Heart right ventricle (tissue), 16 donors: ENCODE measurements around the gene ZFHX3. TPM values are rescaled to one million over a fixed set of nuclear protein-coding genes. Genes with fewer than 3 reads are reported as not detected.

ENCODE experiments used
- ATAC-seq, 8 donors: fragments of 200-7000 bp; cut with Tn5 transposase; one replicate each; pipeline ENCODE4 v1.9.1; 2020; ENCODE audit warnings: mild to moderate bottlenecking in 8 of 8, moderate library complexity in 8 of 8, moderate number of reproducible peaks in 1 of 8
- DNase-seq, 2 donors: peaks; one replicate each; pipeline ENCODE4 v3.0.0-alpha.2; 2020
- H3K27ac ChIP-seq, 10 donors: fragments of 200-600 bp; sonication (generic) in 2 of 10; one replicate each; pipeline versions ENCODE4 v1.5.0 to v1.8.0; 2020 to 2022; ENCODE audit warnings: mild to moderate bottlenecking in 3 of 10
- H3K27me3 ChIP-seq, 7 donors: fragments of 200-600 bp; one replicate each; pipeline ENCODE4 v1.8.0; 2021 to 2022; ENCODE audit warnings: mild to moderate bottlenecking in 2 of 7
- H3K36me3 ChIP-seq, 9 donors: fragments of 200-600 bp; sonication (generic) in 1 of 9; one replicate each; pipeline versions ENCODE4 v1.5.0 to v1.8.0; 2020 to 2022; ENCODE audit warnings: mild to moderate bottlenecking in 2 of 9
- H3K4me1 ChIP-seq, 9 donors: fragments of 200-600 bp; sonication (generic) in 1 of 9; one replicate each; pipeline versions ENCODE4 v1.5.0 to v1.8.0; 2020 to 2022; ENCODE audit warnings: mild to moderate bottlenecking in 4 of 9
- H3K4me3 ChIP-seq, 10 donors: fragments of 200-600 bp; sonication (generic) in 2 of 10; one replicate each; pipeline versions ENCODE4 v1.5.0 to v1.8.0; 2020 to 2022; ENCODE audit warnings: mild to moderate bottlenecking in 7 of 10, moderate library complexity in 2 of 10
- H3K9me3 ChIP-seq, 11 donors: fragments of 200-600 bp in 10 of 11; sonication (generic) in 2 of 11; one replicate each; pipeline versions ENCODE4 v1.5.0 to v1.8.0; 2013 to 2022; ENCODE audit warnings: mild to moderate bottlenecking in 2 of 11, control low read depth in 1 of 11, moderate library complexity in 1 of 11
- WGBS, 2 donors: extraction: QIAGEN DNeasy Blood & Tissue Kit; methylation state at CpG; one replicate each; pipeline ENCODE4 v1.1.7; 2013; ENCODE audit warnings: inconsistent platforms in 1 of 2; 5-methylcytosine and 5-hydroxymethylcytosine counted together
- intact Hi-C, 10 donors: fragments of 100-400 bp; cut with DNase I; formaldehyde crosslinking; loops; one replicate each; pipeline versions ENCODE4 v1.11.1 to v1.14.2; 2022
- polyA plus RNA-seq, 2 donors: library from polyadenylated mRNA; stranded (reverse); fragments of 200-250 nt; gene quantifications; one replicate each; pipeline ENCODE4 v1.2.3, GENCODE V29; 2013
- total RNA-seq, 10 donors: library from RNA; stranded (reverse); fragmentation: NEBNext Ultra II Directional in 3 of 10; extraction: Animal tissue kit (Norgen Biotek cat#: 25700) in 3 of 10; gene quantifications; one replicate each; pipeline versions ENCODE4 v1.2.1 to v1.2.4, GENCODE V29; 2021 to 2023
- TF ChIP-seq, protein P1 (sequence below), 9 donors: fragments of 200-600 bp; sonication (generic) in 2 of 9; IDR thresholded peaks; one replicate each; pipeline versions ENCODE4 v1.5.0 to v1.8.0; 2021 to 2022; ENCODE audit warnings: antibody characterized with exemption in 9 of 9, mild to moderate bottlenecking in 5 of 9, moderate library complexity in 1 of 9
- donor health status: Arrhythmogenic right ventricular cardiomyopathy.
- donor health status: ischemic (EF 13 %, LVEDD 7.1; RV severe dilation, severe dysfunction).
- donor health status: healthy with polysubstance abuse.
- donor health status: DM: no; HTN: yes; CAD: no.
- donor health status: DM: no; HTN: no; CAD: no.
- donor health status: ischemic (EF 25% LVEDD 6.9; RV normal size, moderate dysfunction).
- donor health status: ischemic (EF 25% LVEDD 5.7; RV mildly dilated, moderate dysfunction).
- donor health status: healthy.
- donor health status: DM: yes; HTN: yes; CAD: no.
- donor health status: Ischemic cardiomyopathy.
- donor health status: ischemic (EF 35%, LVEDD 5.7; RV mildly dilated, moderate dysfunction).
- donor health status: nonischemic (EF 11% LVEDD 7.7; RV severe dilation, severe dysfunction).
- donor health status: DM: yes; HTN: yes; CAD: no.
- donor health status: PGD.
- donor health status: ischemic (EF 29% LVEDD 5.4; RV normal size, mild dysfunction).
- donor health status: nonischemic (EF 23%, LVEDD 6.1; RV moderate dilation, normal function).

Gene ZFHX3
- total and polyA plus RNA-seq, 12 donors = 1.6 to 15.2 (median 10.4) TPM

DNA sequence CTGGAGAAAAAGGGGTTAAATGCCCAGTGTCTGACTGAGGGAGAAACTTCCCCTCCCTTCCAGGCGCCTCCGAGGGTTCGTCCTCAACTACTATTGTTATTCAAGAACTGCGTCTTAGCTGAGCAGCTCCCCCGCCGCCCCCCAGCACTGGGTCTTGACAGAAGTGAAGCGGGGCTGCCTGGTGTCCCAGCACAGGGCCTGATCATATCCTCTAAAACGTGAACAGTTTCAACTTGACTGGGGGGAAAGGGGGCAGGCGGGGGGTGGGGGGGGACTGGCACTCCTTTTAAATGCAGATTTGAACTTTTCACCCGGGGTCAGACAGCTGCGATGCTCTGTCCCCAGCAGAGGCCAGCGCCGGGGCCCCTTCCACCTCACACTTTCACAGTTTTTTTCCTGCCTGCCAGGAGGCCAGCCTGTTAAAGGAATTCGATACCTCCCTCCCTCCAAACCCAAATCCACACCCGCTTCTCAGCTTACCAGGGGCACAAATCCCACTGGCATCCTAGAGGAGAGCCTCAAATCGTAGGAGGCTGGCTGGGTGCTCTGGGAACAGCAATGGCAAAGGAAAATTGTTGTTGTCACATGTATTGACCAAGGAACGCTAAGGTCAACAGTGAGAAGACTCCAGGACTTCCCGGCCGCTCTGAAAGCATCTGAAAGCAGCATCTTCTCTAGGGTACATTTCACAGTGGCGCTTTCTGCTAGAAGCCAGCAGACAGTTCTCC lies 14.5 kb downstream of the ZFHX3 start:
- H3K27me3 ChIP-seq = peaks cover 0 to 8% (median 0%) of the 10 kb centered on the region in 7 donors
- ATAC-seq (peak in 1 of 8 donors; percentile 20), DNase-seq (no peak)
- TF ChIP-seq, protein P1, sequence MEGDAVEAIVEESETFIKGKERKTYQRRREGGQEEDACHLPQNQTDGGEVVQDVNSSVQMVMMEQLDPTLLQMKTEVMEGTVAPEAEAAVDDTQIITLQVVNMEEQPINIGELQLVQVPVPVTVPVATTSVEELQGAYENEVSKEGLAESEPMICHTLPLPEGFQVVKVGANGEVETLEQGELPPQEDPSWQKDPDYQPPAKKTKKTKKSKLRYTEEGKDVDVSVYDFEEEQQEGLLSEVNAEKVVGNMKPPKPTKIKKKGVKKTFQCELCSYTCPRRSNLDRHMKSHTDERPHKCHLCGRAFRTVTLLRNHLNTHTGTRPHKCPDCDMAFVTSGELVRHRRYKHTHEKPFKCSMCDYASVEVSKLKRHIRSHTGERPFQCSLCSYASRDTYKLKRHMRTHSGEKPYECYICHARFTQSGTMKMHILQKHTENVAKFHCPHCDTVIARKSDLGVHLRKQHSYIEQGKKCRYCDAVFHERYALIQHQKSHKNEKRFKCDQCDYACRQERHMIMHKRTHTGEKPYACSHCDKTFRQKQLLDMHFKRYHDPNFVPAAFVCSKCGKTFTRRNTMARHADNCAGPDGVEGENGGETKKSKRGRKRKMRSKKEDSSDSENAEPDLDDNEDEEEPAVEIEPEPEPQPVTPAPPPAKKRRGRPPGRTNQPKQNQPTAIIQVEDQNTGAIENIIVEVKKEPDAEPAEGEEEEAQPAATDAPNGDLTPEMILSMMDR (IDR thresholded peaks at IDR 0.05) = no peak
- H3K9me3 ChIP-seq = no peaks in the 10 kb centered on the region
- WGBS, 2 donors = 70% methylated on average over 20 of the region's 20 CpGs
- no peak overlapping the region for H3K4me3 ChIP-seq
- H3K36me3 ChIP-seq = no peaks in the 10 kb centered on the region
- H3K27ac ChIP-seq = peak overlapping the region in 2 of 10 donors; percentile 31 to 41
- peaks cover 19 to 76% (median 45%) of the 10 kb centered on the region in 9 donors for H3K4me1 ChIP-seq
- intact Hi-C loops = no loop called here

DNA sequence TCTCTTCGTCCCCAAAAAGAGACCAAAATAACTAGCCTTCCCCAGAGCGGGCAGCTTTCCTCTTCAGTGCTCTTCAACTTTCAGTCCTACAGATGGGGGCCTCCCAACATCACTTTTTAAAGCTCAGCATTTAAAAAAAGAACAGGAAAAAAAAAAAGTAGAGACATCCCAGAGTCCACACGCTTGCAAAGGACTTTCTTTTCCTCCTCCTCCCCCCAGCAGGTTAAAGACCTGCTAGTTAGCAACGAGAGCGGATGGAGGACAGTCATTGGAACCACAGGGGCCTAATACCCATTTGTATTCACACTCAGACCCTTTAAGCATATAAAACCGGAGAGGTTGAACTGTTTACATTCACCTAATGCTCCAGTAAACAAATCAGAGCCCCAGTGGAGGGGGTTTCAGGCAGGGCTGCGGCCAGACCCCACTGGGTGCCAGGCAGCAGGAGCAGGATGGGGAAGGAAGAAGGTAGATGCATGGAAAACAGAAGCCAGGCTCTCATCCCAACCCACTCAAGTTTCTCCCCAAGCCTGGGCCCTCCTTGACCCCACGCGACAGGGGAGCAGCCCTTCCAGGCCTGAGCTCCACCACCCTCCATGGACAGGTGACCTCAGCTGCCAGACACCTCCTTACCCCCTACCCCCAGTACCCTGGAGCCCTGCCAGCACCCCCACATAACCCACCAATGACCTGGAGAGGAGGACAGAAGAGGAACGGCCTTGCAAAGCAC lies 15.2 kb downstream of the ZFHX3 start:
- ATAC-seq (peak in 6 of 8 donors; percentile 11 to 48 (median 16)), DNase-seq (no peak)
- no peaks in the 10 kb centered on the region for H3K9me3 ChIP-seq
- no peaks in the 10 kb centered on the region for H3K36me3 ChIP-seq
- TF ChIP-seq, protein P1 (IDR thresholded peaks at IDR 0.05) = peak in 2 of 9 donors; percentile 20 to 27
- H3K27ac ChIP-seq = peak overlapping the region in 2 of 10 donors; percentile 31 to 41
- H3K27me3 ChIP-seq = peaks cover 0 to 8% (median 0%) of the 10 kb centered on the region in 7 donors
- peaks cover 19 to 77% (median 42%) of the 10 kb centered on the region in 9 donors for H3K4me1 ChIP-seq
- intact Hi-C loops = no loop called here
- H3K4me3 ChIP-seq = no peak overlapping the region
- 77 to 78% methylated on average over 10 of the region's 10 CpGs for WGBS, 2 donors

DNA sequence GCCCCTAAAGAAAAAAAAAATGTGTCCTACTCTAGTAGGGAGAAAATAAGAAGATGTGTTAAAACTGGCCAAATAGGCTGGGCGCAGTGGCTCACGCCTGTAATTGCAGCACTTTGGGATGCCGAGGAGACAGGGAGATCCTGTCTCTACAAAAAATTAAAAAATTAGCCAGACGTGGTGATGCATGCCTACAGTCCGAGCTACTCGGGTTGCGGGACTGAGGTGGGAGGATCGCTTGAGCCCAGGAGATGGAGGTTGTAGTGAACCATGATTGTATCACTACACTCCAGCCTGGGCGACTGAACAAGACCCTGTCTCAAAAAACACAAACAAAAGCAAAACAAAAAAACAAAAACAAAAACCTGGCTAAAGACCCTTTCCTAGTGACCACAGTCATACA lies 15.9 kb downstream of the ZFHX3 start:
- peaks cover 12 to 76% (median 34%) of the 10 kb centered on the region in 9 donors for H3K4me1 ChIP-seq
- H3K27me3 ChIP-seq = peaks cover 0 to 3% (median 0%) of the 10 kb centered on the region in 7 donors
- H3K4me3 ChIP-seq = no peak overlapping the region
- TF ChIP-seq, protein P1 (IDR thresholded peaks at IDR 0.05) = no peak
- no peak for DNase-seq
- whole genome bisulfite sequencing, 2 donors = 90 to 94% methylated on average over 9 of the region's 9 CpGs
- H3K36me3 ChIP-seq = no peaks in the 10 kb centered on the region
- H3K9me3 ChIP-seq = no peaks in the 10 kb centered on the region
- peak overlapping the region in 1 of 10 donors; percentile 35 for H3K27ac ChIP-seq
- intact Hi-C loops = no loop called here
- ATAC-seq = no peak

DNA sequence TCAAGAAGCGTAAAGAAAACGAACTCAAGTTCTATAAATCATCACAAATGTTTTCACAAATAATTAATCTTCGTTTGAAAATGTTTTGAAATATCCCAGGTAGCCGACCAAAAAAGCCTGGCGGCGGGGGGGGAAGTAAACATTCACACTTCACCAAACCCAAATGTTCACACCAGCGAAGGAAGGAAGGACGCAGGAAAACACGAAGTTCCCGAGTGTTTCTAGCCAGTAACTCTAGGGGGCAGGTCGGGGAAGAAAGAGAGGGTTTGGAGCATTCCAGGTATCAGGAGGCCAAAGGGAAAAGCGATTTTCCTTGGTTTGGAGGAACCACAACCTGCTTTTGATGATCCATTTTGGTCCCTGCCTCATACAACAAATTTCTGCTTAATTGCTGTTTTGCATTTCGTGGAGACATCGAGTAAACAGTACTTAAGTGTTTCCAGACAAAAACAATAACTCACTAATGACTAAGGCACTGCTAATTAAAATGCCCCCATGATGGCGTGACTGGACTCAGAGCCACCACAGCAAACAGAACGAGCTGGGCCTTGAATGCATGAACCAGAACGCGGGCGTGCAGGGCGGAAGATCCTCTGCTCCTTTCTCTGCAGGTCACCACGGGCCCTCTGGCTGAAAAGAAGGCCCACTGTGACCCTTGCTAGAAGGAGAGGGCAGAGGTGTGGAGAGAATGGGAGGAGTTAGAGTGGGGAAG lies 16.6 kb downstream of the ZFHX3 start:
- ATAC-seq (no peak), DNase-seq (no peak)
- TF ChIP-seq, protein P1 (IDR thresholded peaks at IDR 0.05) = peak in 1 of 9 donors; percentile 7
- no peaks in the 10 kb centered on the region for H3K27me3 ChIP-seq
- peaks cover 5 to 76% (median 28%) of the 10 kb centered on the region in 9 donors for H3K4me1 ChIP-seq
- no peaks in the 10 kb centered on the region for H3K9me3 ChIP-seq
- intact Hi-C loops = no loop called here
- H3K36me3 ChIP-seq = no peaks in the 10 kb centered on the region
- no peak overlapping the region for H3K4me3 ChIP-seq
- H3K27ac ChIP-seq = peak overlapping the region in 1 of 10 donors; percentile 35
- 80 to 86% methylated on average over 21 of the region's 21 CpGs for WGBS, 2 donors
